Gastroesophageal sphincter (tissue), 4 donors: Measurements from ENCODE around the gene TENT5C. TPM values are rescaled to one million over a fixed set of nuclear protein-coding genes. Genes with fewer than 3 reads are reported as not detected.

Experiments
- ATAC-seq: fragments of 150-250 bp; one replicate; pipeline ENCODE4 v1.9.1; 2016; ENCODE audit warnings: mild to moderate bottlenecking, moderate library complexity
- H3K27ac ChIP-seq, 4 donors: fragments of 200-600 bp; sonication (generic) in 3 of 4; 1 replicate in 3 of 4; 2 replicates in 1 of 4; pipeline ENCODE4 v1.5.1; 2016 to 2019
- H3K27me3 ChIP-seq: fragments of 200-600 bp; sonication (generic); one replicate; pipeline ENCODE4 v1.5.1; 2019
- H3K36me3 ChIP-seq, 2 donors: fragments of 200-600 bp; sonication (generic); one replicate each; pipeline ENCODE4 v1.5.1; 2019; ENCODE audit warnings: control low read depth in 1 of 2
- H3K4me1 ChIP-seq, 3 donors: fragments of 200-600 bp; sonication (generic); 1 replicate in 2 of 3; 2 replicates in 1 of 3; pipeline ENCODE4 v1.5.1; 2016 to 2019; ENCODE audit warnings: control low read depth in 2 of 3
- H3K4me3 ChIP-seq, 2 donors: fragments of 200-600 bp; sonication (generic); one replicate each; pipeline ENCODE4 v1.5.1; 2019; ENCODE audit warnings: mild to moderate bottlenecking in 1 of 2, moderate library complexity in 1 of 2
- H3K9me3 ChIP-seq, 3 donors: fragments of 200-600 bp; sonication (generic); one replicate each; pipeline ENCODE4 v1.5.1; 2017 to 2019; ENCODE audit warnings: control low read depth in 2 of 3
- CTCF ChIP-seq, 4 experiments: fragments of 200-600 bp in 2 of 4; fragments of 450-650 bp in 2 of 4; sonication (generic) in 1 of 4; IDR thresholded peaks; one replicate each; pipeline ENCODE4 v1.5.1; 2017 to 2019; ENCODE audit warnings: antibody characterized with exemption in 4 of 4, mild to moderate bottlenecking in 2 of 4, moderate library complexity in 2 of 4
- EP300 ChIP-seq: sonication (generic); formaldehyde crosslinking; IDR thresholded peaks from one replicate; pipeline ENCODE4 v1.6.1; 2017; ENCODE audit warnings: antibody characterized with exemption, mild to moderate bottlenecking
- POLR2A ChIP-seq, 2 donors: fragments of 450-650 bp; IDR thresholded peaks; one replicate each; pipeline ENCODE4 v1.6.1; 2017; ENCODE audit warnings: antibody characterized with exemption in 2 of 2, mild to moderate bottlenecking in 2 of 2, moderate library complexity in 1 of 2
- POLR2AphosphoS5 ChIP-seq: sonication (generic); formaldehyde crosslinking; IDR thresholded peaks from one replicate; pipeline ENCODE4 v1.6.1; 2017; ENCODE audit warnings: antibody characterized with exemption
- WGBS, 2 donors: methylation state at CpG; one replicate each; pipeline ENCODE4 v1.1.5; 2018; ENCODE audit warnings: low coverage in 1 of 2; 5-methylcytosine and 5-hydroxymethylcytosine counted together
- total RNA-seq, 4 donors: library from RNA; depleted of rRNA; stranded (reverse); fragments of >200 nt; gene quantifications; one replicate each; pipeline ENCODE4 v1.1.0, GENCODE V29; 2016

The TENT5C gene
- total RNA-seq, 4 donors from 2014 or later, result 1.5 to 6.1 (median 3.2) TPM

GRCh38 chr1:117674521-117675400 is 68.9 kb downstream of the TENT5C start:
- Histone ChIP-seq H3K4me3 (no peak overlapping the region), H3K36me3 (no peaks in the 10 kb centered on the region), H3K27me3 (no peaks in the 10 kb centered on the region), H3K9me3 (no peaks in the 10 kb centered on the region), H3K27ac (no peak overlapping the region), H3K4me1 (peaks cover 0 to 32% (median 0%) of the 10 kb centered on the region in 3 donors)
- 73 to 94% methylated on average over 3 to 4 of the region's 10 CpGs for WGBS, 2 donors
- TF ChIP-seq EP300 (no peak), POLR2AphosphoS5 (no peak), POLR2A (IDR thresholded peaks at IDR 0.05) (no peak), CTCF (IDR thresholded peaks at IDR 0.05) (no peak)
- ATAC-seq, result no peak

- 60 to 61% methylated on average over 2 of the region's 3 CpGs for WGBS, 2 donors
Observed at GRCh38 chr1:117675907-117676430, 70.1 kb downstream of the TENT5C start.

GRCh38 chr1:117676615-117677130 is 70.8 kb downstream of the TENT5C start:
- no peaks in the 10 kb centered on the region for H3K36me3 ChIP-seq
- TF ChIP-seq POLR2A (IDR thresholded peaks at IDR 0.05) (no peak), POLR2AphosphoS5 (no peak)
- H3K9me3 ChIP-seq, result no peaks in the 10 kb centered on the region
- WGBS, 2 donors, result 77 to 92% methylated on average over 2 to 6 of the region's 7 CpGs
- peaks cover 0 to 34% (median 0%) of the 10 kb centered on the region in 3 donors for H3K4me1 ChIP-seq
- no peak overlapping the region for H3K27ac ChIP-seq
- no peak for ATAC-seq
- H3K4me3 ChIP-seq, result no peak overlapping the region
- H3K27me3 ChIP-seq, result no peaks in the 10 kb centered on the region

More at GRCh38 chr1:117675907-117676430, 70.1 kb downstream of the TENT5C start:
- Histone ChIP-seq H3K27ac (no peak overlapping the region), H3K9me3 (no peaks in the 10 kb centered on the region), H3K36me3 (no peaks in the 10 kb centered on the region), H3K27me3 (no peaks in the 10 kb centered on the region), H3K4me1 (peaks cover 0 to 32% (median 0%) of the 10 kb centered on the region in 3 donors), H3K4me3 (no peak overlapping the region)
- no peak for TF ChIP-seq POLR2AphosphoS5
- TF ChIP-seq CTCF (IDR thresholded peaks at IDR 0.05), result no peak
- no peak for TF ChIP-seq EP300
- TF ChIP-seq POLR2A (IDR thresholded peaks at IDR 0.05), result no peak
- ATAC-seq, result no peak

Other genes with a start within 250 kb of the TENT5C start
- gene MAN1A2, start 238.6 kb upstream of the TENT5C start, total RNA-seq, result 10 to 100 TPM; 42.5 to 62.4 (median 52.3) TPM